Astrocyte (in vitro differentiated cells and primary cell): Measurements from ENCODE around the gene DYRK1A. TPM values are rescaled to one million over a fixed set of nuclear protein-coding genes. Genes with fewer than 3 reads are reported as not detected.

Source experiments
- DNase-seq: peaks from one replicate; pipeline ENCODE4 v3.0.0-alpha.2; 2010; ENCODE audit warnings: low read depth
- FAIRE-seq: peaks from 2 replicates; lab custom pipeline; 2011; peaks lifted over from hg19 to GRCh38; lab: Jason Lieb, UNC
- H2AFZ ChIP-seq: 2 replicates; pipeline ENCODE4 v1.6.0; 2012; ENCODE audit warnings: low read depth, low read length, inconsistent platforms
- H3K27ac ChIP-seq: 2 replicates; pipeline ENCODE4 v1.5.1; 2011; ENCODE audit warnings: low read depth, low read length, inconsistent platforms
- H3K27me3 ChIP-seq: 2 replicates; pipeline ENCODE4 v1.6.0; 2011; ENCODE audit warnings: low read length, inconsistent platforms; ENCODE audit not compliant: insufficient read depth
- H3K36me3 ChIP-seq: 2 replicates; pipeline ENCODE4 v1.5.1; 2011; ENCODE audit warnings: low read length, inconsistent platforms; ENCODE audit not compliant: insufficient read depth
- H3K4me1 ChIP-seq: 2 replicates; pipeline ENCODE4 v1.5.1; 2011; ENCODE audit warnings: low read length, inconsistent platforms; ENCODE audit not compliant: insufficient read depth
- H3K4me2 ChIP-seq: 2 replicates; pipeline ENCODE4 v1.6.0; 2012; ENCODE audit warnings: low read length, inconsistent platforms
- H3K4me3 ChIP-seq: 2 replicates; pipeline ENCODE4 v1.5.1; 2011; ENCODE audit warnings: low read depth, mild to moderate bottlenecking, low read length, inconsistent platforms; ENCODE audit not compliant: insufficient read depth
- H3K79me2 ChIP-seq: 2 replicates; pipeline ENCODE4 v1.6.0; 2012; ENCODE audit warnings: mild to moderate bottlenecking, low read length, inconsistent platforms; ENCODE audit not compliant: insufficient read depth
- H3K9ac ChIP-seq: 2 replicates; pipeline ENCODE4 v1.6.0; 2012; ENCODE audit warnings: mild to moderate bottlenecking, low read length, inconsistent platforms
- H3K9me3 ChIP-seq: 2 replicates; pipeline ENCODE4 v1.5.1; 2012; ENCODE audit warnings: low read depth, mild to moderate bottlenecking, low read length, inconsistent platforms; ENCODE audit not compliant: insufficient read depth
- H4K20me1 ChIP-seq: 2 replicates; pipeline ENCODE4 v1.6.0; 2012; ENCODE audit warnings: low read length, inconsistent platforms; ENCODE audit not compliant: insufficient read depth
- H3K27ac Mint-ChIP-seq: one replicate; pipeline ENCODE4 v1.8.0; 2021; ENCODE audit warnings: mild to moderate bottlenecking, mixed read lengths; ENCODE audit not compliant: unreplicated experiment
- H3K27me3 Mint-ChIP-seq: one replicate; pipeline ENCODE4 v1.8.0; 2021; ENCODE audit warnings: low read depth, mixed read lengths; ENCODE audit not compliant: unreplicated experiment
- H3K36me3 Mint-ChIP-seq: one replicate; pipeline ENCODE4 v1.8.0; 2021; ENCODE audit warnings: low read depth, mixed read lengths; ENCODE audit not compliant: unreplicated experiment
- H3K4me1 Mint-ChIP-seq: one replicate; pipeline ENCODE4 v1.8.0; 2021; ENCODE audit warnings: low read depth, mixed read lengths; ENCODE audit not compliant: unreplicated experiment
- H3K4me3 Mint-ChIP-seq: one replicate; pipeline ENCODE4 v1.8.0; 2021; ENCODE audit warnings: mild to moderate bottlenecking, moderate library complexity, mixed read lengths; ENCODE audit not compliant: unreplicated experiment
- H3K9me3 Mint-ChIP-seq: one replicate; pipeline ENCODE4 v1.8.0; 2021; ENCODE audit warnings: mild to moderate bottlenecking, mixed read lengths; ENCODE audit not compliant: unreplicated experiment
- CTCF ChIP-seq: IDR thresholded peaks from 2 replicates; pipeline ENCODE4 v1.5.1; 2011; ENCODE audit warnings: low read depth, mild to moderate bottlenecking, inconsistent platforms, low read length, moderate library complexity; ENCODE audit not compliant: insufficient read depth
- EZH2 ChIP-seq: IDR thresholded peaks from 2 replicates; pipeline ENCODE4 v1.6.1; 2012; ENCODE audit warnings: mild to moderate bottlenecking, low read length, inconsistent platforms; ENCODE audit not compliant: insufficient read depth
- total RNA-seq: library from RNA; stranded (reverse); gene quantifications from 2 replicates; pipeline ENCODE4 v1.2.1, GENCODE V29; 2021

Gene DYRK1A
- total RNA-seq, 1 donor from 2014 or later: 44.6 TPM

GRCh38 chr21:37423103-37423502 is 56.5 kb downstream of the DYRK1A start:
- peaks cover 11% of the 10 kb centered on the region for H3K4me1 Mint-ChIP-seq
- peaks cover 20% of the 10 kb centered on the region for H3K36me3 Mint-ChIP-seq
- H3K9me3 Mint-ChIP-seq: peaks cover 1% of the 10 kb centered on the region
- H2AFZ ChIP-seq: no peak overlapping the region
- H3K4me3 ChIP-seq: no peak overlapping the region
- no peak overlapping the region for H3K4me2 ChIP-seq
- no peak overlapping the region for H3K9ac ChIP-seq
- no peak overlapping the region for H3K27ac ChIP-seq
- H3K9me3 ChIP-seq: no peaks in the 10 kb centered on the region
- TF ChIP-seq EZH2 (no peak), CTCF (no peak)
- H3K36me3 ChIP-seq: peaks cover 5% of the 10 kb centered on the region
- no peak overlapping the region for H3K27ac Mint-ChIP-seq
- peaks cover 42% of the 10 kb centered on the region for H4K20me1 ChIP-seq
- FAIRE-seq (no peak), DNase-seq (no peak)
- H3K4me1 ChIP-seq: no peaks in the 10 kb centered on the region
- H3K79me2 ChIP-seq: peaks cover 92% of the 10 kb centered on the region
- no peaks in the 10 kb centered on the region for H3K27me3 Mint-ChIP-seq
- no peaks in the 10 kb centered on the region for H3K27me3 ChIP-seq
- no peak overlapping the region for H3K4me3 Mint-ChIP-seq

- Mint-ChIP-seq H3K27ac (no peak overlapping the region), H3K9me3 (peaks cover 1% of the 10 kb centered on the region), H3K4me1 (peaks cover 8% of the 10 kb centered on the region), H3K27me3 (no peaks in the 10 kb centered on the region), H3K36me3 (peaks cover 25% of the 10 kb centered on the region), H3K4me3 (no peak overlapping the region)
- FAIRE-seq: no peak
- H4K20me1 ChIP-seq: peaks cover 34% of the 10 kb centered on the region
- peaks cover 92% of the 10 kb centered on the region for H3K79me2 ChIP-seq
- TF ChIP-seq CTCF (no peak), EZH2 (no peak)
- no peak overlapping the region for H3K27ac ChIP-seq
- DNase-seq: no peak
- H3K4me2 ChIP-seq: no peak overlapping the region
- H3K4me1 ChIP-seq: no peaks in the 10 kb centered on the region
- no peak overlapping the region for H2AFZ ChIP-seq
- H3K27me3 ChIP-seq: no peaks in the 10 kb centered on the region
- no peak overlapping the region for H3K4me3 ChIP-seq
- no peak overlapping the region for H3K9ac ChIP-seq
- H3K9me3 ChIP-seq: no peaks in the 10 kb centered on the region
- H3K36me3 ChIP-seq: peaks cover 5% of the 10 kb centered on the region
These were observed 57.8 kb downstream of the DYRK1A start for GRCh38 chr21:37424396-37424795.

- Histone ChIP-seq H3K27me3 (no peaks in the 10 kb centered on the region), H3K79me2 (peaks cover 92% of the 10 kb centered on the region), H3K4me2 (no peak overlapping the region), H3K9me3 (no peaks in the 10 kb centered on the region), H3K27ac (no peak overlapping the region), H3K9ac (no peak overlapping the region), H3K4me3 (no peak overlapping the region), H4K20me1 (peaks cover 33% of the 10 kb centered on the region), H3K4me1 (no peaks in the 10 kb centered on the region), H3K36me3 (peaks cover 5% of the 10 kb centered on the region), H2AFZ (no peak overlapping the region)
- FAIRE-seq (no peak), DNase-seq (no peak)
- Mint-ChIP-seq H3K4me3 (no peak overlapping the region), H3K9me3 (peaks cover 1% of the 10 kb centered on the region), H3K27me3 (no peaks in the 10 kb centered on the region), H3K4me1 (peaks cover 5% of the 10 kb centered on the region), H3K27ac (no peak overlapping the region), H3K36me3 (peaks cover 25% of the 10 kb centered on the region)
- no peak for TF ChIP-seq CTCF
- no peak for TF ChIP-seq EZH2
These were observed 58.4 kb downstream of the DYRK1A start for GRCh38 chr21:37425001-37425400.
